HepG2 (cell line): ENCODE data around the gene ADAMTS2. TPM values are rescaled to one million over a fixed set of nuclear protein-coding genes. Genes with fewer than 3 reads are reported as not detected.

Source experiments
- ATF7 ChIP-seq, 2 experiments: fragments of 450-650 bp in 1 of 2; sonication (generic) in 1 of 2; formaldehyde crosslinking in 1 of 2; IDR thresholded peaks; 2 replicates each; pipeline versions ENCODE4 v1.4.0 to v1.6.1; 2016 to 2020; ENCODE audit warnings: antibody characterized with exemption in 1 of 2, mild to moderate bottlenecking in 1 of 2, missing genetic modification reagents in 1 of 2
- GTF3A ChIP-seq: sonication (generic); formaldehyde crosslinking; conservative IDR thresholded peaks from 2 replicates; pipeline ENCODE4 v1.4.0; 2020; ENCODE audit warnings: mild to moderate bottlenecking, missing genetic modification reagents
- GZF1 ChIP-seq: sonication (generic); formaldehyde crosslinking; IDR thresholded peaks from 2 replicates; pipeline ENCODE4 v1.5.1; 2020; ENCODE audit warnings: mild to moderate bottlenecking, missing genetic modification reagents
- MAZ ChIP-seq, 2 experiments: sonication (generic) in 1 of 2; formaldehyde crosslinking in 1 of 2; IDR thresholded peaks; 2 replicates each; pipeline versions ENCODE4 v1.5.0 to v1.6.1; 2012 to 2020; ENCODE audit warnings: low read depth in 2 of 2, mild to moderate bottlenecking in 2 of 2, borderline replicate concordance in 1 of 2, improper control_type of control experiment in 1 of 2, low read length in 1 of 2, missing genetic modification reagents in 1 of 2, moderate library complexity in 1 of 2
- NR2C2 ChIP-seq: sonication (generic); formaldehyde crosslinking; IDR thresholded peaks from 2 replicates; pipeline ENCODE4 v1.4.0; 2020; ENCODE audit warnings: missing genetic modification reagents, mild to moderate bottlenecking, moderate library complexity, borderline replicate concordance
- RNF2 ChIP-seq: fragments of 450-650 bp; conservative IDR thresholded peaks from 2 replicates; pipeline ENCODE4 v1.6.1; 2016; ENCODE audit warnings: low read depth
- SMC3 ChIP-seq: IDR thresholded peaks from 2 replicates; pipeline ENCODE4 v1.6.1; 2011; ENCODE audit warnings: low read length, improper control_type of control experiment
- SP2 ChIP-seq: sonication (generic); formaldehyde crosslinking; IDR thresholded peaks from 2 replicates; pipeline ENCODE4 v1.5.1; 2020; ENCODE audit warnings: mild to moderate bottlenecking, missing genetic modification reagents
- SPEN ChIP-seq: sonication (generic); formaldehyde crosslinking; IDR thresholded peaks from 2 replicates; pipeline ENCODE4 v1.5.1; 2020; ENCODE audit warnings: low read depth, mild to moderate bottlenecking, missing genetic modification reagents
- TEAD2 ChIP-seq: sonication (generic); formaldehyde crosslinking; IDR thresholded peaks from 2 replicates; pipeline ENCODE4 v1.9.0; 2021; ENCODE audit warnings: missing genetic modification reagents
- ZNF264 ChIP-seq: sonication (generic); formaldehyde crosslinking; IDR thresholded peaks from 2 replicates; pipeline ENCODE4 v1.4.0; 2020; ENCODE audit warnings: missing genetic modification reagents
- polyA plus RNA-seq, 8 experiments: library from polyadenylated mRNA; depleted of rRNA in 3 of 8; stranded (reverse) in 7 of 8; unstranded in 1 of 8; fragments of >200 nt; fragmentation: Illumina TruSeq in 4 of 8; extraction: Trizol in 4 of 8; gene quantifications; 2 replicates each; pipeline versions ENCODE4 v1.2.1 to v1.2.3, GENCODE V29; 2011 to 2016; ENCODE audit warnings: low read depth in 4 of 8, missing spikeins in 1 of 8, mixed read lengths in 1 of 8; ENCODE audit not compliant: insufficient read depth in 1 of 8
- total RNA-seq, 5 experiments: library from RNA; depleted of rRNA; stranded (reverse); fragments of >200 nt; fragmentation: Illumina TruSeq; extraction: Trizol; gene quantifications; 2 replicates each; pipeline ENCODE4 v1.2.3, GENCODE V29; 2016; ENCODE audit warnings: low read depth in 1 of 5
- TF ChIP-seq, protein P1 (sequence below): sonication (generic); formaldehyde crosslinking; IDR thresholded peaks from 2 replicates; pipeline ENCODE4 v1.4.0; 2020; ENCODE audit warnings: missing genetic modification reagents
- TF ChIP-seq, protein P2 (sequence below): sonication (generic); formaldehyde crosslinking; IDR thresholded peaks from 2 replicates; pipeline ENCODE4 v1.4.0; 2020; ENCODE audit warnings: mild to moderate bottlenecking, missing genetic modification reagents
- TF ChIP-seq, protein P3 (sequence below): sonication (generic); formaldehyde crosslinking; IDR thresholded peaks from 2 replicates; pipeline ENCODE4 v1.4.0; 2020; ENCODE audit warnings: missing genetic modification reagents
- TF ChIP-seq, protein P4 (sequence below): sonication (generic); formaldehyde crosslinking; IDR thresholded peaks from 2 replicates; pipeline ENCODE4 v1.5.1; 2020; ENCODE audit warnings: mild to moderate bottlenecking, missing genetic modification reagents, moderate library complexity
- TF ChIP-seq, protein P5 (sequence below): sonication (generic); formaldehyde crosslinking; IDR thresholded peaks from 2 replicates; pipeline ENCODE4 v1.4.0; 2020; ENCODE audit warnings: missing genetic modification reagents, mild to moderate bottlenecking, borderline replicate concordance

Gene ADAMTS2
- total and polyA plus RNA-seq, 2 of the 13 experiments (the other 11 are each of a cell fraction or from before 2014, with no cell fraction given), result 0.24 to 3.5 TPM

DNA sequence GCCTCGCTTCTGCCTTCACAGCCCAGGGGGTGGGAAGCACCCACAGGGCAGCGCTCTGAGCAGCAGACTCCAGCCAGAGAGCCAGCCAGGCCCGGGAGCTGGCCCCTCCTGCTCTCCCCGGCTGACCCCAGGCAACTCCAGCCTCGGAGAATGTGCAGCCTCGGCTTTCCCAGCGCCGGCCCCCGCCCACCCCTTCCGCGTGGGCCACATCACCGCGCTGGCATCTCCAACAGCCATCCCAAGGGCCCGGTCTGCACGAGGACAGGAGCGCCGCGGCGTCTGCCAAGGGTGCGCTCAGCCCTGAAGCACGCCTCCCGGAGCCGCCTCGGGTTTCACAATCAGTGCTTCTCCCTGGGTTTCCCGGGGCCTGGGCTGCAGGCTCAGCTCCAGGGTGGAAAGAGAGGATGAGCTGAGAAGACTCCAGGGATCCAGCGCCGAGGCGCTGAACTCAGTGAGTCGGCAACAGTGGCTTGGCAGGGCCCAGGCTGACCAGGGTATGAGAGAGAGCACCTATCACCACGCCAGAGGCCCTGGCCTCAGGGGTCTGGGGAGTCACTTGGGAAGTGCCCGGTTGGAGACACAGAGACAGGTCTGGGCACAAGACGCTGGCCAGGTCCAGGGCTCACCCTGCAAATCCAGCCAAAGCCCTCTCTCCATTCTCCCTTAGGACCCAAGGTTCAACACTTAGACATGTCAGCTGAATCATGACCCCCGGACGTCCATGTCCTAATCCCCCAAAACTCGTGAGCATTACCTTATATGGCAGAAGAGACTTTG lies 79.6 kb downstream of the ADAMTS2 start (continued):
- TF ChIP-seq, protein P1, sequence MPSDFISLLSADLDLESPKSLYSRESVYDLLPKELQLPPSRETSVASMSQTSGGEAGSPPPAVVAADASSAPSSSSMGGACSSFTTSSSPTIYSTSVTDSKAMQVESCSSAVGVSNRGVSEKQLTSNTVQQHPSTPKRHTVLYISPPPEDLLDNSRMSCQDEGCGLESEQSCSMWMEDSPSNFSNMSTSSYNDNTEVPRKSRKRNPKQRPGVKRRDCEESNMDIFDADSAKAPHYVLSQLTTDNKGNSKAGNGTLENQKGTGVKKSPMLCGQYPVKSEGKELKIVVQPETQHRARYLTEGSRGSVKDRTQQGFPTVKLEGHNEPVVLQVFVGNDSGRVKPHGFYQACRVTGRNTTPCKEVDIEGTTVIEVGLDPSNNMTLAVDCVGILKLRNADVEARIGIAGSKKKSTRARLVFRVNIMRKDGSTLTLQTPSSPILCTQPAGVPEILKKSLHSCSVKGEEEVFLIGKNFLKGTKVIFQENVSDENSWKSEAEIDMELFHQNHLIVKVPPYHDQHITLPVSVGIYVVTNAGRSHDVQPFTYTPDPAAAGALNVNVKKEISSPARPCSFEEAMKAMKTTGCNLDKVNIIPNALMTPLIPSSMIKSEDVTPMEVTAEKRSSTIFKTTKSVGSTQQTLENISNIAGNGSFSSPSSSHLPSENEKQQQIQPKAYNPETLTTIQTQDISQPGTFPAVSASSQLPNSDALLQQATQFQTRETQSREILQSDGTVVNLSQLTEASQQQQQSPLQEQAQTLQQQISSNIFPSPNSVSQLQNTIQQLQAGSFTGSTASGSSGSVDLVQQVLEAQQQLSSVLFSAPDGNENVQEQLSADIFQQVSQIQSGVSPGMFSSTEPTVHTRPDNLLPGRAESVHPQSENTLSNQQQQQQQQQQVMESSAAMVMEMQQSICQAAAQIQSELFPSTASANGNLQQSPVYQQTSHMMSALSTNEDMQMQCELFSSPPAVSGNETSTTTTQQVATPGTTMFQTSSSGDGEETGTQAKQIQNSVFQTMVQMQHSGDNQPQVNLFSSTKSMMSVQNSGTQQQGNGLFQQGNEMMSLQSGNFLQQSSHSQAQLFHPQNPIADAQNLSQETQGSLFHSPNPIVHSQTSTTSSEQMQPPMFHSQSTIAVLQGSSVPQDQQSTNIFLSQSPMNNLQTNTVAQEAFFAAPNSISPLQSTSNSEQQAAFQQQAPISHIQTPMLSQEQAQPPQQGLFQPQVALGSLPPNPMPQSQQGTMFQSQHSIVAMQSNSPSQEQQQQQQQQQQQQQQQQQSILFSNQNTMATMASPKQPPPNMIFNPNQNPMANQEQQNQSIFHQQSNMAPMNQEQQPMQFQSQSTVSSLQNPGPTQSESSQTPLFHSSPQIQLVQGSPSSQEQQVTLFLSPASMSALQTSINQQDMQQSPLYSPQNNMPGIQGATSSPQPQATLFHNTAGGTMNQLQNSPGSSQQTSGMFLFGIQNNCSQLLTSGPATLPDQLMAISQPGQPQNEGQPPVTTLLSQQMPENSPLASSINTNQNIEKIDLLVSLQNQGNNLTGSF (CRISPR knock-in tag), result 0 out of 2 replicates have a peak, but pooled peaks have one; percentile 22
- TF ChIP-seq TEAD2 (CRISPR knock-in tag) (no peak), SPEN (CRISPR knock-in tag) (peak; percentile 54; the same call in 1 of the 2 replicates), GTF3A (CRISPR knock-in tag) (no peak), NR2C2 (CRISPR knock-in tag) (no peak), SP2 (no peak), ZNF264 (CRISPR knock-in tag) (no peak), GZF1 (no peak), SMC3 (no peak), ATF7 (IDR thresholded peaks at IDR 0.05) (no peak), ATF7 (CRISPR knock-in tag; IDR thresholded peaks at IDR 0.05) (no peak), RNF2 (no peak), MAZ (IDR thresholded peaks at IDR 0.05; ENCODE audit: borderline replicate concordance, low read depth, low read length) (no peak), MAZ (CRISPR knock-in tag; IDR thresholded peaks at IDR 0.05; ENCODE audit: low read depth) (0 out of 2 replicates have a peak, but pooled peaks have one; percentile 24)
- TF ChIP-seq, protein P2, sequence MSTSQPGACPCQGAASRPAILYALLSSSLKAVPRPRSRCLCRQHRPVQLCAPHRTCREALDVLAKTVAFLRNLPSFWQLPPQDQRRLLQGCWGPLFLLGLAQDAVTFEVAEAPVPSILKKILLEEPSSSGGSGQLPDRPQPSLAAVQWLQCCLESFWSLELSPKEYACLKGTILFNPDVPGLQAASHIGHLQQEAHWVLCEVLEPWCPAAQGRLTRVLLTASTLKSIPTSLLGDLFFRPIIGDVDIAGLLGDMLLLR (CRISPR knock-in tag), result no peak; the same call in 1 of the 2 replicates
- TF ChIP-seq, protein P3, sequence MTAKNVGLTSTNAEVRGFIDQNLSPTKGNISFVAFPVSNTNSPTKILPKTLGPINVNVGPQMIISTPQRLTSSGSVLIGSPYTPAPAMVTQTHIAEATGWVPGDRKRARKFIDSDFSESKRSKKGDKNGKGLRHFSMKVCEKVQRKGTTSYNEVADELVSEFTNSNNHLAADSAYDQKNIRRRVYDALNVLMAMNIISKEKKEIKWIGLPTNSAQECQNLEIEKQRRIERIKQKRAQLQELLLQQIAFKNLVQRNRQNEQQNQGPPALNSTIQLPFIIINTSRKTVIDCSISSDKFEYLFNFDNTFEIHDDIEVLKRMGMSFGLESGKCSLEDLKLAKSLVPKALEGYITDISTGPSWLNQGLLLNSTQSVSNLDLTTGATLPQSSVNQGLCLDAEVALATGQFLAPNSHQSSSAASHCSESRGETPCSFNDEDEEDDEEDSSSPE, result peak; percentile 69
- TF ChIP-seq, protein P4, sequence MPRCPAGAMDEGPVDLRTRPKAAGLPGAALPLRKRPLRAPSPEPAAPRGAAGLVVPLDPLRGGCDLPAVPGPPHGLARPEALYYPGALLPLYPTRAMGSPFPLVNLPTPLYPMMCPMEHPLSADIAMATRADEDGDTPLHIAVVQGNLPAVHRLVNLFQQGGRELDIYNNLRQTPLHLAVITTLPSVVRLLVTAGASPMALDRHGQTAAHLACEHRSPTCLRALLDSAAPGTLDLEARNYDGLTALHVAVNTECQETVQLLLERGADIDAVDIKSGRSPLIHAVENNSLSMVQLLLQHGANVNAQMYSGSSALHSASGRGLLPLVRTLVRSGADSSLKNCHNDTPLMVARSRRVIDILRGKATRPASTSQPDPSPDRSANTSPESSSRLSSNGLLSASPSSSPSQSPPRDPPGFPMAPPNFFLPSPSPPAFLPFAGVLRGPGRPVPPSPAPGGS (CRISPR knock-in tag), result no peak
- TF ChIP-seq, protein P5, sequence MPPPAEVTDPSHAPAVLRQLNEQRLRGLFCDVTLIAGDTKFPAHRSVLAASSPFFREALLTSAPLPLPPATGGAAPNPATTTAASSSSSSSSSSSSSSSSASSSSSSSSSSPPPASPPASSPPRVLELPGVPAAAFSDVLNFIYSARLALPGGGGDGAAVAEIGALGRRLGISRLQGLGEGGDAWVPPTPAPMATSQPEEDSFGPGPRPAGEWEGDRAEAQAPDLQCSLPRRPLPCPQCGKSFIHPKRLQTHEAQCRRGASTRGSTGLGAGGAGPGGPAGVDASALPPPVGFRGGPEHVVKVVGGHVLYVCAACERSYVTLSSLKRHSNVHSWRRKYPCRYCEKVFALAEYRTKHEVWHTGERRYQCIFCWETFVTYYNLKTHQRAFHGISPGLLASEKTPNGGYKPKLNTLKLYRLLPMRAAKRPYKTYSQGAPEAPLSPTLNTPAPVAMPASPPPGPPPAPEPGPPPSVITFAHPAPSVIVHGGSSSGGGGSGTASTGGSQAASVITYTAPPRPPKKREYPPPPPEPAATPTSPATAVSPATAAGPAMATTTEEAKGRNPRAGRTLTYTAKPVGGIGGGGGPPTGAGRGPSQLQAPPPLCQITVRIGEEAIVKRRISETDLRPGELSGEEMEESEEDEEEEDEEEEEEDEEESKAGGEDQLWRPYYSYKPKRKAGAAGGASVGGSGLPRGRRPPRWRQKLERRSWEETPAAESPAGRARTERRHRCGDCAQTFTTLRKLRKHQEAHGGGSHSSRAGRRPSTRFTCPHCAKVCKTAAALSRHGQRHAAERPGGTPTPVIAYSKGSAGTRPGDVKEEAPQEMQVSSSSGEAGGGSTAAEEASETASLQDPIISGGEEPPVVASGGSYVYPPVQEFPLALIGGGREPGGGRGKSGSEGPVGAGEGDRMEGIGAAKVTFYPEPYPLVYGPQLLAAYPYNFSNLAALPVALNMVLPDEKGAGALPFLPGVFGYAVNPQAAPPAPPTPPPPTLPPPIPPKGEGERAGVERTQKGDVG (CRISPR knock-in tag), result no peak
